Panc1 (cell line): ENCODE data around the gene RASSF7. TPM values are rescaled to one million over a fixed set of nuclear protein-coding genes. Genes with fewer than 3 reads are reported as not detected.

Experiments used
- ATAC-seq: fragments of 200-7000 bp; cut with Tn5 transposase; 2 replicates; pipeline ENCODE4 v1.9.1; 2020; ENCODE audit warnings: mild to moderate bottlenecking, moderate library complexity
- BruUV-seq: library from RNA; stranded (reverse); fragments of 400-500 nt; replicated peaks from 2 replicates; lab custom pipeline; 2021; lab: Mats Ljungman, UMichigan
- CTCF ChIA-PET: fragments of 300-600 bp; sonication (Branson Sonifier 250); formaldehyde crosslinking; loops from one replicate; lab custom pipeline; 2022; ENCODE audit warnings: antibody characterized with exemption; lab: Charles Lee
- POLR2A ChIA-PET: fragments of 300-600 bp; sonication (Branson Sonifier 250); formaldehyde crosslinking; loops from one replicate; lab custom pipeline; 2022; ENCODE audit warnings: antibody characterized with exemption; lab: Charles Lee
- DNase-seq: peaks from one replicate; pipeline ENCODE4 v3.0.0-alpha.2; 2010; ENCODE audit warnings: low read depth, low spot score
- H3K27ac ChIP-seq: 2 replicates; pipeline ENCODE4 v1.5.1; 2011; ENCODE audit warnings: mild to moderate bottlenecking, low read length, inconsistent platforms
- H3K27me3 ChIP-seq: fragments of 200-500 bp; sonication (Bioruptor generic); 2 replicates; pipeline ENCODE4 v1.6.0; 2014; ENCODE audit warnings: low read length, inconsistent platforms; ENCODE audit not compliant: control insufficient read depth, insufficient read depth
- H3K36me3 ChIP-seq: fragments of 200-500 bp; sonication (Bioruptor generic); 2 replicates; pipeline ENCODE4 v1.5.1; 2014; ENCODE audit warnings: inconsistent platforms, mild to moderate bottlenecking, low read length, moderate library complexity; ENCODE audit not compliant: control insufficient read depth, insufficient read depth
- H3K4me1 ChIP-seq: 2 replicates; pipeline ENCODE4 v1.5.1; 2011; ENCODE audit warnings: inconsistent platforms, mild to moderate bottlenecking, low read length, moderate library complexity; ENCODE audit not compliant: control insufficient read depth, insufficient read depth
- H3K4me3 ChIP-seq, 2 experiments: 2 replicates each; pipeline ENCODE4 v1.5.1; 2011 to 2012; ENCODE audit warnings: low read depth in 2 of 2, low read length in 2 of 2, mild to moderate bottlenecking in 2 of 2, inconsistent platforms in 1 of 2, moderate library complexity in 1 of 2
- H3K9me3 ChIP-seq: fragments of 200-500 bp; sonication (Bioruptor generic); 2 replicates; pipeline ENCODE4 v1.5.1; 2014; ENCODE audit warnings: low read depth, mild to moderate bottlenecking, inconsistent platforms, low read length, moderate library complexity; ENCODE audit not compliant: control insufficient read depth, insufficient read depth
- CTCF ChIP-seq: fragments of 450-650 bp; IDR thresholded peaks from 2 replicates; pipeline ENCODE4 v1.5.1; 2017; ENCODE audit warnings: mild to moderate bottlenecking
- POLR2AphosphoS5 ChIP-seq: IDR thresholded peaks from 2 replicates; pipeline ENCODE4 v1.6.1; 2012; ENCODE audit warnings: mild to moderate bottlenecking, low read depth, low read length, moderate library complexity
- REST ChIP-seq, 2 experiments: IDR thresholded peaks; 2 replicates each; pipeline ENCODE4 v1.6.1; 2011 to 2012; ENCODE audit warnings: low read depth in 2 of 2, control low read depth in 1 of 2, low read length in 1 of 2, mild to moderate bottlenecking in 1 of 2, moderate library complexity in 1 of 2; ENCODE audit not compliant: insufficient read depth in 1 of 2
- SIN3A ChIP-seq: IDR thresholded peaks from 2 replicates; pipeline ENCODE4 v1.6.1; 2012; ENCODE audit warnings: low read depth, mild to moderate bottlenecking, low read length, moderate library complexity, borderline replicate concordance; ENCODE audit not compliant: insufficient read depth
- TCF7L2 ChIP-seq: IDR thresholded peaks from 2 replicates; pipeline ENCODE4 v1.6.1; 2011; ENCODE audit warnings: mild to moderate bottlenecking, low read depth, low read length, inconsistent platforms
- in situ Hi-C: cut with HindIII; loops from 2 replicates; pipeline ENCODE4 v1.10.0; 2016; ENCODE audit warnings: low sequenced_read_pairs, low pct_unique_long_range_greater_than_20kb
- intact Hi-C: fragments of 100-400 bp; cut with micrococcal nuclease; formaldehyde crosslinking; loops from one replicate; pipeline ENCODE4 v1.10.0; 2022; ENCODE audit not compliant: unreplicated experiment
- total RNA-seq: library from RNA; stranded (reverse); gene quantifications from one replicate; pipeline ENCODE4 v1.2.1, GENCODE V29; 2021; ENCODE audit not compliant: unreplicated experiment

RASSF7 gene
- total RNA-seq, 1 experiment from 2014 or later: 81.8 TPM

- ChIA-PET CTCF (no interaction called here), POLR2A (no interaction called here)
- Histone ChIP-seq H3K36me3 (no peaks in the 10 kb centered on the region), H3K27ac (peak overlapping the region; percentile 67), H3K4me1 (peaks cover 41% of the 10 kb centered on the region), H3K9me3 (no peaks in the 10 kb centered on the region), H3K4me3 (peak overlapping the region; percentile 78 to 91), H3K27me3 (no peaks in the 10 kb centered on the region)
- in situ Hi-C loops (no loop called here), intact Hi-C loops (no loop called here)
- TF ChIP-seq REST (IDR thresholded peaks at IDR 0.05; ENCODE audit: insufficient read depth in 1 of 2, low read depth in 2 of 2, low read length in 1 of 2): no peak
- no peak for TF ChIP-seq TCF7L2
- ATAC-seq: no peak
- BruUV-seq: TSS peak; percentile 61
- DNase-seq: no peak
Observed at GRCh38 chr11:562046-562645, 1.4 kb downstream of the RASSF7 start.

GRCh38 chr11:563066-563811 is 2.5 kb downstream of the RASSF7 start:
- POLR2A ChIA-PET: no interaction called here
- Histone ChIP-seq H3K4me3 (no peak overlapping the region), H3K27ac (no peak overlapping the region), H3K36me3 (no peaks in the 10 kb centered on the region), H3K27me3 (no peaks in the 10 kb centered on the region), H3K4me1 (peaks cover 47% of the 10 kb centered on the region), H3K9me3 (no peaks in the 10 kb centered on the region)
- BruUV-seq: no TSS peak
- CTCF ChIA-PET: no interaction called here
- TF ChIP-seq REST (IDR thresholded peaks at IDR 0.05; ENCODE audit: insufficient read depth in 1 of 2, low read depth in 2 of 2, low read length in 1 of 2): no peak
- no peak for TF ChIP-seq SIN3A
- TF ChIP-seq TCF7L2: no peak
- no peak for TF ChIP-seq CTCF
- TF ChIP-seq POLR2AphosphoS5: no peak; the same call in 1 of the 2 replicates
- ATAC-seq (no peak), DNase-seq (no peak)
- in situ Hi-C loops: no loop called here
- intact Hi-C loops: no loop called here
